NCI-H1092 treated with DMSO at 0.1 percent for 48 hours (cell line): ENCODE results near the gene RANBP6.
"Not testable (repeated sequence)": the region's sequence is repeated elsewhere in the genome, so short reads cannot be mapped to it uniquely, and the experiment has no call there.

Experiments
- DNase-seq: peaks from one replicate; lab custom pipeline; 2025; lab: John Stamatoyannopoulos, UW

Gene RANBP6

GRCh38 chr9:6015278-6016157 is at the start of gene RANBP6:
RANBP6 (minus strand) TSS chr9:6015624; CDS start chr9:6015607, 17 bp downstream.
- DNase-seq, result peak; percentile 95

GRCh38 chr9:6063146-6063545 is 47.7 kb upstream of the RANBP6 start:
- not testable (repeated sequence) for DNase-seq

GRCh38 chr9:6055666-6056065 is 40.2 kb upstream of the RANBP6 start:
- DNase-seq, result no peak

- peak; percentile 74 for DNase-seq
These were observed 39.8 kb upstream of the RANBP6 start for GRCh38 chr9:6055216-6055615.

GRCh38 chr9:6054280-6055099 is 39.1 kb upstream of the RANBP6 start:
- peak; percentile 75 for DNase-seq

- no peak for DNase-seq
These were observed 37.0 kb upstream of the RANBP6 start for GRCh38 chr9:6052293-6052919.

- DNase-seq, result no peak
These were observed 36.1 kb upstream of the RANBP6 start for GRCh38 chr9:6051511-6051950.

- no peak for DNase-seq
These were observed 34.4 kb upstream of the RANBP6 start for GRCh38 chr9:6049798-6050197.

- no peak for DNase-seq
These were observed 32.6 kb upstream of the RANBP6 start for GRCh38 chr9:6048039-6048438.

- DNase-seq, result no peak
These were observed 31.6 kb upstream of the RANBP6 start for GRCh38 chr9:6047020-6047419.

- no peak for DNase-seq
These were observed 29.9 kb upstream of the RANBP6 start for GRCh38 chr9:6045364-6045763.

- DNase-seq, result no peak
These were observed 24.7 kb upstream of the RANBP6 start for GRCh38 chr9:6040077-6040476.

GRCh38 chr9:6036391-6036790 is 21.0 kb upstream of the RANBP6 start:
- no peak for DNase-seq

GRCh38 chr9:6034954-6035353 is 19.5 kb upstream of the RANBP6 start:
- DNase-seq, result no peak

GRCh38 chr9:6029604-6030274 is 14.3 kb upstream of the RANBP6 start:
- DNase-seq, result peak; percentile 45

- peak; percentile 14 for DNase-seq
These were observed 8.7 kb upstream of the RANBP6 start for GRCh38 chr9:6024035-6024554.

GRCh38 chr9:6016975-6017374 is 1.6 kb upstream of the RANBP6 start:
- not testable (repeated sequence) for DNase-seq

GRCh38 chr9:6014670-6015270 is 654 bp downstream of the RANBP6 start:
- DNase-seq, result no peak

GRCh38 chr9:6008169-6008979 is 7.0 kb downstream of the RANBP6 start:
- peak; percentile 99 for DNase-seq

- peak; percentile 94 for DNase-seq
These were observed 7.7 kb downstream of the RANBP6 start for GRCh38 chr9:6007770-6008168.
